HG02870 (cell line): ENCODE results near the gene ITGB6.

Experiments
- ATAC-seq: cut with Tn5 transposase; IDR thresholded peaks from one replicate; pipeline ENCODE4 v1.9.1; 2021; ENCODE audit warnings: mild to moderate bottlenecking, moderate library complexity; ENCODE audit not compliant: unreplicated experiment

The ITGB6 gene

DNA sequence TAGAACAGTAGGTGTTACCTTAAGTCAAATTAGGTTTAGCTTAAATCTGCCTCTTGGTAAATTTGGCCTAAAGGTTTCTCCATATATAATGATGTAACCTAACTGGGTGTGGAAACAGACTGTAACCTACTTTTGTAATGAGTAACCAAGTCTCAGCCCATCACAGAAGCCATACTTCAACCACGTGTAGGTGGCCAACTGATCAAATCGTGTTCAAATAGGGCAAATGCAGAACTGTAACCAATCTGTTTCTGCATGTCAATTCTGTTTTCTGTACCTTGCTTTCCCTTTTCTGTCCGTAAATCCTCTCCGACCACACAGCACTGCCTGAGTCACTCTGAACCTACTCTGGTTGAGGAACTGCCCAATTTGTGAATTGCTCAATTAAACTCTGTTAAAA is 103.7 kb downstream of the ITGB6 start:
- ATAC-seq, result peak; percentile 71

- no peak for ATAC-seq
Measured at GRCh38 chr2:160092445-160092844, 107.6 kb downstream of the ITGB6 start.

- ATAC-seq, result no peak
Measured at GRCh38 chr2:160091381-160091780, 108.7 kb downstream of the ITGB6 start.

DNA sequence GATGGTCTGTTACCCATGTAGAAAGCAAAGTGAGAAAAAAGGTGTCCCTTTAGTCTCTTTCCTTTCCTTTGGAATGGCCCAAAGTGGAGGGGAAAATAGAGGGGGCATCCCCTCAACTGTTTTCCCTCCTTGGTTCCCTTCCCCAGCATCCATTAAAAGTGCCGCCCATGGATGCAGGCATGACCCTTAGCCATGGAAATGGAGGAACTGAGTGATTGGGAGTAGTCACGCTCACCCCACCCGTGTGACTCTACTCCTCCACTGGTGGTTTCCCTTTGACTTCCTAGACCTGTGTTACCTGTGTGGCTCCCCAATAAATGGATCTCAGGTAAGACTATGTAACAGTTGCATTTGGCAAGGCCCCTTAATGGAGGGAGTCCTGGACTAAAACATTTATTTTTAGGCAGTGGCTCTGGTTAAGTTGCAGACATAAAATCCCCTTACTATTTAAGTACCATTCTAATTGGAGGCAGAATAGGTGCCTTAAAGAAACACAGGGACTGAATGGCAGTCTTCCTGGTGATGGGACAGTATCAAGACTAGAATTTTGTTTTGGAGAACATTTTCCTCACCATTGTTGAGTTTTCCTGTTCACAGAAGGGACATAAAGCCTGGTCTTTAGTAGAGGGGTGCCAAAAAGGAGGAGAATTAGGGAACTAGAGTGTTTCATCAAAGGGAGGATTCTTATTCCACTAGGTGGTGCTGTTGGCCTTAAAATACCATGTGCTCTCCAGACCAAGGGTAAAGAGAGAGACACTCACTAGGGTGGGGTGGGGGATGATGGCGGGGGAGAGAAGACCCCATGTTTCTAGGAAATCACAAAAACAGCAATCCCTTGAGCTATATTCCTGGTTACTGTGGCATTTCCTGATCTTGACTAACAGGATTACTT is 112.0 kb downstream of the ITGB6 start:
- ATAC-seq, result no peak

GRCh38 chr2:160085662-160086061 is 114.4 kb downstream of the ITGB6 start:
- no peak for ATAC-seq

DNA sequence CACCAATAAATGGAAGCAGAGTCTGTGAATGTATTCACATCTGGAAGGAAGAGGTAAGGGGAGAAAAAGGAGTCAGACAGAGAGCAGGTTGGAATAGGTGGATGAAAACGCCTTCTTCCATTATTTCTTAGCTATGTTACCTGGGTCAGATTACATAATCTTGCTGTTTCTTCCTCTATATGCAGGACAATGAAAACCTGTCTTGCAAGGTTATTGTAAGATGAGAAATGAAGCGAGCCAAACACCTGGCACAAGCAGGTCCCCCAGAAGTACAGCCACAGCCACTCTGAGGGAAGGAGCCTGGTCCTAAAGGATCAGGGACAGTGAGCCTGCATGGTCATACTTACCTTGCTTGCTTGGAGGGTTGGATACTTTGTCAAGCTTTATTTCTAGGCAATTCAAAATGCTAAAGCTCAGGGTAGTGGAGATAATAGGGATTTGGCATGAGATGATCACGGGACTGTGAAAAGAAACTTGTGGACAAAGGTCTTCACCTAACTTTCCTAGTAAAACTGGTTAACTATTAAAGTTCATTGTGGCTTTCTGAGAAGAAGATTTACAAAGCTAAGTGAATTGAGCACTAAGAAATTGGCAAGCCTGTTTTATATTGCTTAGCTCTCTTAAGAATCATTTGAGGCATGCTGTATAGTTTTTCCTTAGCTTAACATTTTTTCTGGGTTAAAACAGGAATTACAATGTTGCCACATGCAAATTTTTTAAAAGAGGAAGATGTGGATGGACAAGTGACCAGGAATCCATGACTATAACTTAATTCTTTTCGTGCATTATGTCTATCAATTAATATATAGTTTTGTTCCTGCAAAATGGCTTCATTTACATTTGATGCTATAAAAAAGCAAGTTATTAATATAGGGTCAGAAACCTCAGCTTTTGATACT is 121.9 kb downstream of the ITGB6 start:
- ATAC-seq, result no peak

- ATAC-seq, result no peak
Measured at GRCh38 chr2:160076914-160077313, 123.2 kb downstream of the ITGB6 start.

GRCh38 chr2:160076241-160076640 is 123.8 kb downstream of the ITGB6 start:
- no peak for ATAC-seq

GRCh38 chr2:160075171-160075570 is 124.9 kb downstream of the ITGB6 start:
- no peak for ATAC-seq

DNA sequence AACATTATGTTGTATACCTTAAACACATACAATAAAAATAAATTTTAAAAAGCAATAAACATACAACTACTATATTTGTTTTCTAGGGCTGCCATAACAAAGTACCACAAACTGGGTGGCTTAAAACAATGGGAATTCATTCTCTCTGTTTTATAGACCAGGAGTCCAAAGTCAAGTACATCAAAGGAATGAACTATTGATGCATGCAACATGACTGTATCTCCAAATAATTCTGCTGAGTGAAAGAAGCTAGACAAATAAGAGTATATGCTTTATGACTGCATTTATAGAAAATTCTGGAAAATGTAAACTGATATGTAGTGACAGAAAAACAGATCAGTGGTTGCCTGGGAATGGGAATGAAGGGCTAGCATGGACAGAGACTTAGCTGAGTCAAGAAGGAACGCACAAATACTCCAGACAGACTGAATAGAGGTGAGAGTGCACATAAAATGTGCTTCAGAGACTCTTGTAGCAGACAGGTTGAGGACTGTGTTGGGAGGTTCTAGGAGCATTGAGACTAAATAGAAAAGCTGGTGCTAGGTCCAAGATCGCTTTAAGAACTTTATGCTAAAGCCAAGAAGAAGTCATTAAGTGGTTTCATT is 126.7 kb downstream of the ITGB6 start:
- ATAC-seq, result no peak

DNA sequence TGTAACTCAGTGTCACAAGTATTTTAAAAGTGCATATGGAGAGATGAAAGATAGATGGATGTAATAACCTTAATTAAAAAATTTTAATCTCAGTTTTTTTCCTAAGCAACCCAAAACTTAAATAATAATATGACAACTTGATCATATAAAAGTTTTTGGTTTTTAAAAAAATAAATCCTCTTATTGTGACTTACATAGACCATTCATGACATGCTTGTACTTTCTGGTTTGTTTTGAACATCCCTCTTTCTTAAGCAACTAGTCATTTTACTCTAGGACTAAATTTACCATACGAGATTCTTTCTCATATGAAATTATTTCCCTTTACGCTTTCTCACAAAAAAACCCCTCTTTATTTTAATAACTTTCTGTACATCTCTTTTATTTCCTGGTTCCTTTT is 131.2 kb downstream of the ITGB6 start:
- ATAC-seq, result no peak

GRCh38 chr2:160064916-160065315 is 135.2 kb downstream of the ITGB6 start:
- ATAC-seq, result no peak

DNA sequence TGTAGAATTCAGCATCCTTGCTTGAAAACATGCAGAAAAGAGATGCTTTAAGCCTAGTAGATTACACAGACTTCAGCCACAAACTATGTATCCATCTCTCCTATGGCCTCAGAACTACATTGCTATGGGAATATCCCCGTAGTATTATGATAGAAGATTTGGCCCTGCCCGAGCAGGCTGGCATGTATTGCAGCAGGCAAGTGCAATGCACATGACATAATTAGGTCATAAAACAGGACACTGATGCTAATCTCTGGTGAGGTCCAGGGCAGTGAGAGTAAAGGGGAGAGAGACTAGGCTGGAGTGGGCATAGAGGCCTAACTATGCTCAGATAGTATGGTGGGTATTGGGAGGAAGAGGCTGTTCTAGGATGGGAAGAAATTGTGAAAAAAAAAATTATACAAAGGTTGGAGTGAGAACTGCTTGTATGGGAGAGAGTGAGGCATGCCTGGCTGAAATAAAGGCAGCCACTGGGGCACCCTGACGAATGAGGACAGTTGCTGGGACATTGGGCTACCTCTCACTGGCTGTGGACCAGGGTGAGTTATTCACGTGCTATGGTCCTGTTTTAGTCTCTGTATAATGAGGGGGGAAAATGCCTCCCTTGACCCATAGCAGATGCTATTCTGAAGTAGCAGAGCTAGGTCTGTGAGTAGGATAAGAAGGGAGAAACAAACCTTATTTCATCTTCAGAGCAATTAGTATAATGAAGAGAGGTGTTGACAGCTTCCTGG is 136.0 kb downstream of the ITGB6 start:
- no peak for ATAC-seq

DNA sequence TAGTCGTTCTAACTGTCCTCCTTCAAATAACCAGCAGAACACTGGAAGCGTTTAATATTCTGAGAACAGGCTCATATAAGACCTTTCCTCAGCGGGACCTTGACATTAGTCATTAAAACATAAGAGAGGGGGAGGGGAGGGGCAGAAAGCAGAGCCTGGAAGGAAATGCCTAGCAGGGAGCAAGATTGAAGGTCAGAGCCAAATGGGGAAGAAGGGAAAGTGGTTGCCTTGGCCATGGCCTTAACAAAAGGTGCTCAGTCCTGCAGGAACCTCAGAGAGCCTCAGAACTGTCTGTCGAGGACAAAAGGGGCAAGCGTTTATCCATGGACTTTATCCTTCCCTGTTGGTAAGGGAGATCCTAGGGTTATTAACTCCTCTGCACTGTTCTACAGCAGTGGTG is 136.8 kb downstream of the ITGB6 start:
- ATAC-seq, result no peak

GRCh38 chr2:160062292-160063005 is 137.6 kb downstream of the ITGB6 start, which contains the start of gene PLA2R1:
Gene PLA2R1, minus strand, starts transcription at chr2:160062615. Its CDS starts 212 bp downstream, at chr2:160062403.
- no peak for ATAC-seq

- no peak for ATAC-seq
Measured at GRCh38 chr2:160061944-160062291, 138.2 kb downstream of the ITGB6 start.

GRCh38 chr2:160061533-160061932 is 138.5 kb downstream of the ITGB6 start:
- ATAC-seq, result no peak

DNA sequence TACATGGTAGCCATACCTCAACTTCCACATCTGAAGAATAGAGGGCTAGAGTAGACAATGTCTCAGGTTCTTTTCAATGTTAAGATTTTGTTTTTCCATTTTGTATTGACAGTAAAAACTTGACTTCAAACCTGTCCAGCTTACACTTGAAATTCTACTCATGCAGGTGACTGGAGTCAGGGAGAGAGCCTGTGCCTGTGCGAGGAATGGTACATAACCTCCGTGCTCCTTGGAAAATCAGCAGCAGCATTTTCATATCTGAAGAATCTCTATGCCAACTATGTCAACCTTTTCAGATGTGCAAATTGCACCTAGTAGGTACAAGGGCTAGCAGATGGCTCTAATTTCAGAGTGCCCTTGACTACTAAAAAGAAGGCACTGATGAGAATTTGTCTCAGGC is 139.8 kb downstream of the ITGB6 start:
- ATAC-seq, result no peak

DNA sequence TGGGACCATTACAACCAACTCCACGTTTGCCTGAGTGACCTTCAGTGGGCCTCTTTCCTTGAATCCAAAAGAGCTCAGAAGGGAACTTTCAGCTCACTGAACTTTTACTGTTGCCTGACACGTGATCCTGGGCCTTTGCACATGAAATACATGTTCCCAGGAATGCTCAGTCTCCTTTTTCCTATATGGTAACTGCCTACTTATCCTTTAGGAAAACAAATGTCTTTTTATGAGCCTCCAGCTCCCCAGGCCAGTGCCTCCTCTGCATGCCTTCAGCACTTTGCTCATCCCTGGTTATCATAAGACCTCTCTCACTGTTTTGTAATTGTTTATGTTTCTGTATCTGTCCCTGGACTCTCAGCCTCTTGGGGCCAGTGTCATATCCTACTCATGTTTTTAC is 142.7 kb downstream of the ITGB6 start:
- no peak for ATAC-seq

GRCh38 chr2:160055726-160056108 is 144.4 kb downstream of the ITGB6 start:
- ATAC-seq, result no peak
